CD4-positive, alpha-beta memory T cell (primary cell): ENCODE results near the gene PRMT1. TPM values are rescaled to one million over a fixed set of nuclear protein-coding genes. Genes with fewer than 3 reads are reported as not detected.

Experiments
- CTCF ChIA-PET: fragments of 350-600 bp; sonication (Branson Sonifier 250); formaldehyde crosslinking; loops from one replicate; lab custom pipeline; 2021; ENCODE audit warnings: inconsistent platforms; ENCODE audit not compliant: partially characterized antibody; lab: Charles Lee
- POLR2A ChIA-PET: fragments of 350-600 bp; sonication (Branson Sonifier 250); formaldehyde crosslinking; loops from one replicate; lab custom pipeline; 2021; ENCODE audit not compliant: partially characterized antibody; lab: Charles Lee
- DNase-seq, 5 donors: peaks; one replicate each; pipeline versions ENCODE4 v3.0.0 to v3.0.0-alpha.2; 2020 to 2022; ENCODE audit warnings: mixed read lengths in 1 of 5
- H3K27ac ChIP-seq: one replicate; pipeline ENCODE4 v1.7.0; 2013; ENCODE audit warnings: low read depth, low read length
- H3K27me3 ChIP-seq: 2 replicates; pipeline ENCODE4 v1.7.0; 2013; ENCODE audit warnings: mild to moderate bottlenecking, low read length, moderate library complexity; ENCODE audit not compliant: insufficient read depth
- H3K36me3 ChIP-seq: 2 replicates; pipeline ENCODE4 v1.7.0; 2013; ENCODE audit warnings: mild to moderate bottlenecking, low read length, moderate library complexity; ENCODE audit not compliant: insufficient read depth
- H3K4me1 ChIP-seq: 2 replicates; pipeline ENCODE4 v1.7.0; 2013; ENCODE audit warnings: mild to moderate bottlenecking, low read length, moderate library complexity; ENCODE audit not compliant: insufficient read depth
- H3K4me3 ChIP-seq, 2 donors: one replicate each; pipeline ENCODE4 v1.7.0; 2013; ENCODE audit warnings: low read length in 2 of 2, mild to moderate bottlenecking in 1 of 2
- H3K9me3 ChIP-seq, 2 donors: one replicate each; pipeline ENCODE4 v1.7.0; 2013; ENCODE audit warnings: low read length in 2 of 2, control low read depth in 1 of 2; ENCODE audit not compliant: control insufficient read depth in 1 of 2
- H3K27ac Mint-ChIP-seq, 7 donors: one replicate each; pipeline ENCODE4 v1.8.0; 2020 to 2021; ENCODE audit warnings: mixed read lengths in 7 of 7, mild to moderate bottlenecking in 6 of 7, inconsistent platforms in 3 of 7, moderate library complexity in 3 of 7
- H3K27me3 Mint-ChIP-seq, 2 donors: one replicate each; pipeline ENCODE4 v1.8.0; 2020 to 2021; ENCODE audit warnings: mixed read lengths in 2 of 2
- H3K36me3 Mint-ChIP-seq, 2 donors: one replicate each; pipeline ENCODE4 v1.8.0; 2020 to 2021; ENCODE audit warnings: mixed read lengths in 2 of 2, inconsistent platforms in 1 of 2, mild to moderate bottlenecking in 1 of 2
- H3K4me1 Mint-ChIP-seq, 4 donors: one replicate each; pipeline ENCODE4 v1.8.0; 2020 to 2021; ENCODE audit warnings: mixed read lengths in 4 of 4, mild to moderate bottlenecking in 1 of 4
- H3K4me3 Mint-ChIP-seq, 8 donors: one replicate each; pipeline ENCODE4 v1.8.0; 2020 to 2021; ENCODE audit warnings: mixed read lengths in 8 of 8, mild to moderate bottlenecking in 7 of 8, moderate library complexity in 6 of 8, inconsistent platforms in 3 of 8
- H3K9me3 Mint-ChIP-seq, 8 donors: one replicate each; pipeline ENCODE4 v1.8.0; 2020 to 2021; ENCODE audit warnings: mixed read lengths in 8 of 8, mild to moderate bottlenecking in 5 of 8, inconsistent platforms in 3 of 8, moderate library complexity in 1 of 8
- intact Hi-C: fragments of 100-400 bp; cut with micrococcal nuclease; formaldehyde crosslinking; loops from one replicate; pipeline ENCODE4 v1.15.1; 2023
- polyA plus RNA-seq, 2 donors: library from polyadenylated mRNA; unstranded; fragments of 300-500 nt; fragmentation: Illumina TruSeq; gene quantifications; one replicate each; pipeline ENCODE4 v1.2.3, GENCODE V29; 2021
- total RNA-seq, 2 experiments: library from RNA; stranded (reverse); gene quantifications; one replicate each; pipeline ENCODE4 v1.2.3, GENCODE V29; 2021

Gene PRMT1
- total and polyA plus RNA-seq, 4 experiments from 2014 or later = 76.6 to 213 (median 116) TPM

GRCh38 chr19:49655570-49656455 is 21.3 kb upstream of the PRMT1 start:
- Histone ChIP-seq H3K9me3 (no peaks in the 10 kb centered on the region), H3K36me3 (peaks cover 67% of the 10 kb centered on the region), H3K27ac (no peak overlapping the region), H3K27me3 (no peaks in the 10 kb centered on the region), H3K4me3 (no peak overlapping the region), H3K4me1 (peaks cover 6% of the 10 kb centered on the region)
- intact Hi-C loops = loop anchor here (1.0 kb wide), 1 partner anchor 16 kb away; no protein-coding TSS in a partner anchor
- Mint-ChIP-seq H3K27ac (peak overlapping the region in 2 of 7 donors; percentile 36 to 64), H3K9me3 (no peaks in the 10 kb centered on the region), H3K36me3 (peaks cover 16 to 50% of the 10 kb centered on the region in 2 donors), H3K4me3 (no peak overlapping the region), H3K27me3 (no peaks in the 10 kb centered on the region), H3K4me1 (peaks cover 2 to 15% (median 9%) of the 10 kb centered on the region in 4 donors)
- peak in 1 of 5 donors; percentile 18 for DNase-seq
- CTCF ChIA-PET = interaction anchor here (1.5 to 2.8 kb wide), 2 partner anchors 12 to 17 kb away, joined by 5 to 7 read pairs; no protein-coding TSS in a partner anchor
- POLR2A ChIA-PET = interaction anchor here (0.6 to 5.5 kb wide), 6 partner anchors 9 to 160 kb away, joined by 3 to 30 read pairs (median 6); partner anchors contain the start of genes BCL2L12, IRF3, PRR12 and RPS11

- no peaks in the 10 kb centered on the region for H3K9me3 ChIP-seq
- peak overlapping the region in 4 of 7 donors; percentile 18 to 81 (median 44) for H3K27ac Mint-ChIP-seq
- DNase-seq = peak in 1 of 5 donors; percentile 24
- peaks cover 6% of the 10 kb centered on the region for H3K4me1 ChIP-seq
- intact Hi-C loops = no loop called here
- H3K27me3 ChIP-seq = no peaks in the 10 kb centered on the region
- no peak overlapping the region for H3K27ac ChIP-seq
- H3K27me3 Mint-ChIP-seq = no peaks in the 10 kb centered on the region
- CTCF ChIA-PET = interaction anchor here (2.8 kb wide), 1 partner anchor 16 kb away, joined by 7 read pairs; no protein-coding TSS in a partner anchor
- H3K9me3 Mint-ChIP-seq = no peaks in the 10 kb centered on the region
- peaks cover 16 to 54% of the 10 kb centered on the region in 2 donors for H3K36me3 Mint-ChIP-seq
- H3K4me3 Mint-ChIP-seq = no peak overlapping the region
- POLR2A ChIA-PET = interaction anchor here (1.5 to 5.5 kb wide), 4 partner anchors 8 to 16 kb away, joined by 4 to 30 read pairs (median 9); partner anchors contain the start of genes BCL2L12, IRF3, RRAS and SCAF1
- peaks cover 2 to 21% (median 9%) of the 10 kb centered on the region in 4 donors for H3K4me1 Mint-ChIP-seq
- H3K4me3 ChIP-seq = no peak overlapping the region
- peaks cover 74% of the 10 kb centered on the region for H3K36me3 ChIP-seq
Measured at GRCh38 chr19:49656456-49657109, 20.5 kb upstream of the PRMT1 start.

GRCh38 chr19:49657493-49658138 is 19.5 kb upstream of the PRMT1 start:
- intact Hi-C loops = no loop called here
- Histone ChIP-seq H3K27me3 (no peaks in the 10 kb centered on the region), H3K9me3 (no peaks in the 10 kb centered on the region), H3K27ac (no peak overlapping the region), H3K36me3 (peaks cover 82% of the 10 kb centered on the region), H3K4me3 (no peak overlapping the region), H3K4me1 (peaks cover 14% of the 10 kb centered on the region)
- H3K4me1 Mint-ChIP-seq = peaks cover 3 to 30% (median 10%) of the 10 kb centered on the region in 4 donors
- peaks cover 16 to 58% of the 10 kb centered on the region in 2 donors for H3K36me3 Mint-ChIP-seq
- H3K9me3 Mint-ChIP-seq = no peaks in the 10 kb centered on the region
- H3K4me3 Mint-ChIP-seq = no peak overlapping the region
- ChIA-PET POLR2A (interaction anchor here (2.1 to 5.5 kb wide), 3 partner anchors 7 to 18 kb away, joined by 8 to 30 read pairs (median 10); partner anchors contain the start of genes BCL2L12, IRF3, RRAS and SCAF1), CTCF (no interaction called here)
- peak in 1 of 5 donors; percentile 33 for DNase-seq
- no peaks in the 10 kb centered on the region for H3K27me3 Mint-ChIP-seq
- peak overlapping the region in 4 of 7 donors; percentile 23 to 78 (median 72) for H3K27ac Mint-ChIP-seq

DNA sequence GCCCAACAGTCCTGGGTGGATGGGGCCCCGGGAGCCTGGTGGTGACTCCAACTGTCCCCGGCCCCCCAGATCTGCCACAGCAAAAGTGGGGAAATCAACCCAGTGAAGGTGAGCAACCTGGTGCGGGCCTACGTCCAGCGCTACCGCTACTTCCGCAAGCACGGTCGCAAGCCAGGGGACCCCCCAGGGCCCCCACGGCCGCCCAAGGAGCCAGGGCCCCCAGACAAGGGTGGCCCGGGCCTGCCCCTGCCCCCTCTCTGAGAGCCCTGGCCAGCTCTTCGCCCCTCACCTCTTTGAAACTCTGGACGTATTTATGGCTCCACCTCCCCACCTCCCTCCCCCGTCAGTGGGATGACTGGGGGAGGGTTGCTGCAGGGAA is 18.9 kb upstream of the PRMT1 start:
- H3K36me3 ChIP-seq = peaks cover 87% of the 10 kb centered on the region
- H3K4me1 ChIP-seq = peaks cover 19% of the 10 kb centered on the region
- no peaks in the 10 kb centered on the region for H3K27me3 Mint-ChIP-seq
- no peak overlapping the region for H3K4me3 ChIP-seq
- H3K27me3 ChIP-seq = no peaks in the 10 kb centered on the region
- no peak overlapping the region for H3K27ac ChIP-seq
- H3K9me3 ChIP-seq = no peaks in the 10 kb centered on the region
- ChIA-PET POLR2A (interaction anchor here (1.1 to 11.0 kb wide), 4 partner anchors 10 to 19 kb away, joined by 4 to 125 read pairs (median 9); partner anchors contain the start of genes PRMT1, RRAS and SCAF1), CTCF (no interaction called here)
- H3K4me1 Mint-ChIP-seq = peaks cover 8 to 35% (median 14%) of the 10 kb centered on the region in 4 donors
- H3K36me3 Mint-ChIP-seq = peaks cover 16 to 55% of the 10 kb centered on the region in 2 donors
- no peaks in the 10 kb centered on the region for H3K9me3 Mint-ChIP-seq
- no peak overlapping the region for H3K4me3 Mint-ChIP-seq
- no peak for DNase-seq
- intact Hi-C loops = no loop called here
- H3K27ac Mint-ChIP-seq = no peak overlapping the region

DNA sequence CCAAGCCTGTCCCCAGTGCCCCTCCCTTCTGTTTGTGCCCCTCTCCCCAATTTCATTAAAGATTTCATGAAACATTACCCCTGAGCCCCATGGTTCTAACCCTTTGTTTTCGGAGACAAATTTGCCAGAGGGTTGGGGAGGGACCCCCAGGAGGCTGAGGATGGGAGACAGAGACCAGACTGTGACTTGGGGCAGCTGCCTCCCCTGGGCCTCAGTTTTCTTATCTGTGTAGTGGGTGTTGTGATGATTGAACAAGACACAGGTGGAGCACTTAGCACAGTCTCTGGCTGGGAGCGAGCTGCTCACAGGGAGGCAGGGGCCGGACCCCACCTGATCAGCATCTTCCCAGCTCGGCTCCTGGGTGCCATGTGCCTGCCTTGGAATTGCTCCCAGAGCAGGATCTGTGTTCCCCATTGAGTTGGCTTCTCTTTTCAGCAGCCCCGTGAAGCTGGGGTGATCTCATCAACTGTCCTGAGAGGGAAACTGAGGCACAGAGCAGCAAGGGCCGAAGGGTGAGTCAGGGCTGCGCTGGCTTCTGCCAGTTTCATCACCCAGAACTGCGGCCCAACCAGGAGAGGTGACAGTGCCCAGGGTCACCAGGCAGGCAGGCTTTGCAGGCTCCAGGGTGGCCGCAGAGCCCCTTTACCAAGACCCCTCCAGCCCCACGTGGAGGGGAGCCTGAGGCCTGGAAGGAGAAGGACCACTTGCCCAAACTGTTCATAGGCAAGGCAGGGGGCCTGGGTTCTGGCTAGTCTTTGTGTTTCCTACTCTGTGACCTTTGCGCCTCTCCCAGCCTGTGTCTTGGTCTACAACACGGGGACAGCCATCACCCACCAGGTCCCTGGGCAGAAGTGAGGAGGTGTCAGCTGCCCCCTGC is 18.3 kb upstream of the PRMT1 start:
- H3K4me1 Mint-ChIP-seq = peaks cover 8 to 42% (median 20%) of the 10 kb centered on the region in 4 donors
- intact Hi-C loops = no loop called here
- H3K4me1 ChIP-seq = peaks cover 26% of the 10 kb centered on the region
- no peaks in the 10 kb centered on the region for H3K27me3 ChIP-seq
- peaks cover 14 to 57% of the 10 kb centered on the region in 2 donors for H3K36me3 Mint-ChIP-seq
- no peaks in the 10 kb centered on the region for H3K27me3 Mint-ChIP-seq
- peak in 1 of 5 donors; percentile 16 for DNase-seq
- no peak overlapping the region for H3K4me3 ChIP-seq
- CTCF ChIA-PET = interaction anchor here (0.7 kb wide), 1 partner anchor 13 kb away, joined by 3 read pairs; no protein-coding TSS in a partner anchor
- H3K9me3 ChIP-seq = no peaks in the 10 kb centered on the region
- H3K36me3 ChIP-seq = peaks cover 83% of the 10 kb centered on the region
- H3K27ac Mint-ChIP-seq = peak overlapping the region in 6 of 7 donors; percentile 17 to 77 (median 56)
- no peaks in the 10 kb centered on the region for H3K9me3 Mint-ChIP-seq
- POLR2A ChIA-PET = interaction anchor here (0.5 to 11.0 kb wide), 8 partner anchors 10 to 78 kb away, joined by 3 to 125 read pairs (median 4); partner anchors contain the start of genes NOSIP, PRMT1, PRRG2 and RRAS
- no peak overlapping the region for H3K4me3 Mint-ChIP-seq
- H3K27ac ChIP-seq = no peak overlapping the region
